Measurements from ENCODE around the gene RASGRF1.

DNA sequence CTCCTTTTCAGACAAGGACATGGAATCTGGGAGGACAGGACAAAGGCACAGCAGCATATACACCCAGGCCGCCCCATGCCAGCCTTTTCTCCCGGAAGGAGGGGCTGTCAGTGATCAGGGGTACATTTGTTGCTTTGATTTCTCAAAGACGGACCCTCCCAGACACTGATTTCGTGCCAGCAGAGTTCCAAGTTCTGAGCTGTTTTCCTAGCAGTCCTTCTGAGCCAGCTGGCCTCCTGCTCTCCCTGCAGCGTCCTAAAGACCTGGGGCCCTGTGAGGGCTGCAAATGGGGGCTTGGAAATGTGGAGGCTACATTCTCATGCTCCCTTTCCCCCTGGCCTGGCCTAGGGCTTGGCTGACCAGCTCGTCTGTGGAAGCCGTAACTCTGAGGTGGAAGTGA, 168.1 kb downstream of the RASGRF1 start:
- TF ChIP-seq POLR2A (IDR thresholded peaks at IDR 0.05; ENCODE audit: low read length) (no peak), GATA1 (IDR thresholded peaks at IDR 0.05; ENCODE audit: low read depth, low read length) (no peak)

Measured in erythroblast (primary cell).